Skeletal muscle satellite cell (primary cell): ENCODE results near the gene B4GALT5.

Experiments
- H3K27me3 ChIP-seq: 2 replicates; pipeline ENCODE4 v1.7.0; 2013; ENCODE audit warnings: low read length; ENCODE audit not compliant: control insufficient read depth, insufficient read depth
- H3K36me3 ChIP-seq: 2 replicates; pipeline ENCODE4 v1.7.0; 2013; ENCODE audit warnings: mild to moderate bottlenecking, control low read depth, low read length; ENCODE audit not compliant: insufficient read depth
- H3K4me1 ChIP-seq: 2 replicates; pipeline ENCODE4 v1.7.0; 2013; ENCODE audit warnings: low read length; ENCODE audit not compliant: control insufficient read depth, insufficient read depth
- H3K4me2 ChIP-seq: 2 replicates; pipeline ENCODE4 v1.7.0; 2013; ENCODE audit warnings: mild to moderate bottlenecking, low read length
- H3K4me3 ChIP-seq: 2 replicates; pipeline ENCODE4 v1.7.0; 2013; ENCODE audit warnings: low read length
- H3K9ac ChIP-seq: 2 replicates; pipeline ENCODE4 v1.7.0; 2013; ENCODE audit warnings: mild to moderate bottlenecking, low read depth, low read length, moderate library complexity
- H3K9me3 ChIP-seq: replicated peaks from 2 replicates; pipeline ENCODE4 v1.7.0; 2013; ENCODE audit warnings: mild to moderate bottlenecking, control low read depth, low read length

B4GALT5 gene

DNA sequence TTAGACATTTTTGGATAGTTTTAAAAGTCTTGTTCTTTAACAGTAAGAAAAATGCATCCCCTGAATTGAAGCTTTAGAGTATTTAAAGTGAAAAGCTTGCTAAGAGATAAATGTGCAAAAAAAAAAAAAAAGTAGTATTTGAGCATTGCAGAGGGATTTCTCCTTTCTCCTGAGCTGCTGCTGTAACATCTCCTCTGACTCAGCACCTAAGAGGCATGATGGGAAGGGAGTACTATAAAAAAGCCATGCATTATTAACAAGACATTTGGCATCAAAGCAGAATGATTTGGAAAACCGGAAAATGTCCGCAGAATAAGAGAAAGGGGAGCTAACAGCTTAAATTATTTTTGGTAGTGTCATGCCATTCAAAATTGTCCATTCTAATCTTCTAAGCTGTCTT, 27.9 kb downstream of the B4GALT5 start:
- H3K4me2 ChIP-seq = peak overlapping the region; percentile 26
- no peak overlapping the region for H3K4me3 ChIP-seq
- peaks cover 30% of the 10 kb centered on the region for H3K4me1 ChIP-seq

DNA sequence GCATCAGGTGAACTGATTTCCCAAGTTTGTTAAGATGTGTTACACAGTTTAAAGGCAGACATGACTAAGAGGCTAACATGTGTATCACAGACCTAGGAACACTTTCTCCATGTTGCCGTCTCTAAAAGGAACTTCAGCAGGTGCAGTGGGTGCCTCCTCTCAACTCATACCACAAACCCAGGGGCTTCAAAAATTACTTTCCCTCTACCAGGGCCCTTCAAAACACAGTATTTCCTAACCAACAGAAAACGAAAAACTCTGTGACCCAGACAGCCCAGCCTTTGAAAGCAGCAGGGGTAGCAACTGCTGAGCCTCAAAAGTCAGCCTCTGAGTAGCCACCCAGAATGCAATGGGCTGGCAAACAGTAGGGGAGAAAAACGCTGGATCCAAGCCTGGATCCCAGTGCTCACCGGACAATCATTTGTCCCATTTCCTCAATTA, 28.5 kb downstream of the B4GALT5 start:
- Histone ChIP-seq H3K36me3 (no peaks in the 10 kb centered on the region), H3K4me2 (peak overlapping the region; percentile 23), H3K4me1 (peaks cover 30% of the 10 kb centered on the region), H3K9me3 (no peaks in the 10 kb centered on the region), H3K27me3 (no peaks in the 10 kb centered on the region), H3K4me3 (no peak overlapping the region), H3K9ac (peak overlapping the region; percentile 33)

More for the DNA sequence above, 27.9 kb downstream of the B4GALT5 start:
- Histone ChIP-seq H3K27me3 (no peaks in the 10 kb centered on the region), H3K9ac (peak overlapping the region; percentile 33), H3K36me3 (no peaks in the 10 kb centered on the region), H3K9me3 (no peaks in the 10 kb centered on the region)

DNA sequence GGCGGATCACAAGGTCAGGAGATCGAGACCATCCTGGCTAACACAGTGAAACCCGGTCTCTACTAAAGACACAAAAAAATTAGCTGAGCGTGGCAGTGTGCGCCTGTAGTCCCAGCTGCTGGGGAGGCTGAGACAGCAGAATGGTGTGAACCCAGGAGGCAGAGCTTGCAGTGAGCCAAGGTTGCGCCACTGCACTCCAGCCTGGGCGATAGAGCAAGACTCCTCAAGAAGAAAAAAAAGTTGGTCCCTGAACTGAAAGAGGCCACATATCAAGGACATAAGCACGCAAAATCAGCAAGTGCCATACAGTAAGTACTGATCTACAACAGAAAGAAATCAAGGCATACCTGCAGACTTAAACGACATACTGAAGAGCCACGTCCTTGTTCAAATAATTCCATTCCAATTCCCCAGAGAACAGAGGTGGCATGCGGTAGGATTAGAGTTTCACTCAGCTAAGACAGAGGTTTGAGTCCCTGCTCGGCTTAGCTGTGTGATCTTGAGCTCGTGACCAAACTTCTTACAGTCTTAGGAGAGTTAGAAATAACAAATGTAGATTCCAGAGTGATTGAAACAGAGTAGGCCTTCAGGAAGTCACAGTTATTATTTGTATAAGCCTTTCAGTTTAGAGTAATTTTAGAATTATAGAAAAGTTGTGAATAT, 29.2 kb downstream of the B4GALT5 start:
- Histone ChIP-seq H3K4me2 (no peak overlapping the region), H3K4me1 (peaks cover 32% of the 10 kb centered on the region), H3K9me3 (no peaks in the 10 kb centered on the region), H3K4me3 (no peak overlapping the region), H3K27me3 (no peaks in the 10 kb centered on the region), H3K9ac (no peak overlapping the region), H3K36me3 (no peaks in the 10 kb centered on the region)

DNA sequence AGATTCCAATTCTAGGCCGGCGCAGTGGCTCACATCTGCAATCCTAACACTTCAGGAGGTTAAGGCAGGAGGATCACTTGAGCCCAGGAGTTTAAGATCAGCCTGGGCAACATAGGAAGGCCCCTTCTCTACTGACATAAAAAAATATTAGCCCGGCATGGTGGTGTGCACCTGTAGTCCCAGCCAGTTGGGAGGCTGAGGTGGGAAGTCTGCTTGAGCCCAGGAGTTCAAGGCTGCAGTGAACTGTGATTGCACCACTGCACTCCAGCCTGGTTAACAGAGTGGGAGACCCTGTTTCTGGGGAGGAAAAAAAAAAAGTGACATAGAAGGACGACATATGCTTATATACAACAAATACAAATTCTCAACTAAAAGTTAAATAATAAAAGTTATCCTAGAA, 30.9 kb downstream of the B4GALT5 start:
- no peak overlapping the region for H3K9ac ChIP-seq
- no peaks in the 10 kb centered on the region for H3K27me3 ChIP-seq
- peaks cover 44% of the 10 kb centered on the region for H3K4me1 ChIP-seq
- no peaks in the 10 kb centered on the region for H3K9me3 ChIP-seq
- H3K4me3 ChIP-seq = no peak overlapping the region
- H3K4me2 ChIP-seq = no peak overlapping the region
- H3K36me3 ChIP-seq = no peaks in the 10 kb centered on the region

DNA sequence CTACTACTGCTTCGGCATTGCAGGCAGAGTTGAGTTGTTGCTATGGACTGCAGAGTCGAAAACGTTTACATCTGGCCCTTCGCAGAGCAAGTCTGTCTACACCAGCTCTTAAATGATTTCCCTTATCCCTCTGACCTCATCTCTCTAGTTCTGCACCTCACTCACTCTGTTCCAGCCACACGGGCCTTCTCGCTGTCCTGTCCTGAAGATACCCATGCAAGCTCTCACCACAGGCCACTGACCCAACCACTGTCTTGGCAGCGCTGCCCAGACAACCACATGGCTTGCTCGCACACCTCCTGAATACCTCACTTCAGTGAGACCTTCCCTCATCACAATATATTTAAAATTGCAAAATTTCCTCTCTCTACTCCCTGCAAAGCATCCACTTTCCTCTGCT, 31.4 kb downstream of the B4GALT5 start:
- Histone ChIP-seq H3K9me3 (no peaks in the 10 kb centered on the region), H3K36me3 (no peaks in the 10 kb centered on the region), H3K4me1 (peaks cover 48% of the 10 kb centered on the region), H3K4me3 (no peak overlapping the region), H3K4me2 (no peak overlapping the region), H3K9ac (no peak overlapping the region), H3K27me3 (no peaks in the 10 kb centered on the region)

DNA sequence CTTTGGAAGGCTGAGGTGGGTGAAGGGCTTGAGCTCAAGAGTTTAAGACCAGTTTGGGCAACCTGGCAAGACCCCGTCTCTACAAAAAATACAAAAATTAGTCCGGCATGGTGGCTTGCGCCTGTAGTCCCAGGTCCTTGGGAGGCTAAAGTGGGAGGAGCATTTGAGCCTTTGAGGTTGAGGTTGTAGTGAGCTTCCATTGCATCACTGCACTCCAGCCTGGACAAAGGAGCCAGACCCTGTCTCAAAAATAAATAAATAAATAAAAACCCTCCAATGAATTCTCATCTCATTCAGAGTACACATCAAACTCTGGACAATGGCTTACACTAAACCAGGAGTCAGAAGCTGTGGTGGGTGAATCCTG, 31.8 kb downstream of the B4GALT5 start:
- Histone ChIP-seq H3K27me3 (no peaks in the 10 kb centered on the region), H3K4me1 (peaks cover 52% of the 10 kb centered on the region), H3K9me3 (no peaks in the 10 kb centered on the region), H3K9ac (no peak overlapping the region), H3K36me3 (no peaks in the 10 kb centered on the region), H3K4me3 (no peak overlapping the region), H3K4me2 (no peak overlapping the region)

DNA sequence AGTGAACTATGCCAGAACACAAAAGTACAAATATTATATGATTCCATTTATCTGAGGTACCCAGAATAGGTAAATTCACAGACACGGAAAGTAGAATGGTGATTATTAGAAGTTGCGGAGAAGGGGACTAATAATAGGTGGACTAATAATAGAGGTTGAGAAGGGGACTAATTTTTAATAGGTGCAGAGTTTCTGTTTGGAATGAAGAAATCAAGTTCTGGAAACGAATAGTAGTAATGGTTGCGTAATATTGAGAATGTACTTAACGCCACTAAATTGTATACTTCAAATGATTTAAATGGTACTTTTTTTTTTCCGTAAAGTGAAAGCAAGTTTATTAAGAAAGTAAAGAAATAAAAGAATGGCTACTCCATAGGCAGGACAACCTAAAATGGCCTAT, 33.2 kb downstream of the B4GALT5 start:
- Histone ChIP-seq H3K27me3 (no peaks in the 10 kb centered on the region), H3K9ac (no peak overlapping the region), H3K9me3 (no peaks in the 10 kb centered on the region), H3K4me2 (no peak overlapping the region), H3K36me3 (no peaks in the 10 kb centered on the region), H3K4me3 (no peak overlapping the region), H3K4me1 (peaks cover 57% of the 10 kb centered on the region)

DNA sequence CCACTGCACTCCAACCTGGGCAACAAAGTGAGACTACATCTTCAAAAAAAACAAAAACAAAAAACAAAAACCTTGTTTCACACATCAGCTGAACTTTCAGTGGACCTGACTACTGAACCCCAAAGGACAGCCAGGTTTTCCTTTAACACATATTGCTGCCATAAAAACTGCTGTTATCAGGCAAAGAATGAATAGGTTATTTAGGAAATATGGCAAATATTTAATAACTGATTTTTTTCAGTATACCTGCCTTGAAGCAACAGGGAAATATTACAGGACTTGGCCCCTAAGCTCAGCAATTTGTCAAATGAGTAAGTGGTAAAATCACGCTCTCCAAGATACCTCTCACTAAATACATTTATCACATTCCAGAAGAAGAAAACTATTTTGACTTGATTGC, 34.0 kb downstream of the B4GALT5 start:
- no peak overlapping the region for H3K4me3 ChIP-seq
- H3K4me1 ChIP-seq = peaks cover 57% of the 10 kb centered on the region
- H3K4me2 ChIP-seq = no peak overlapping the region
- no peaks in the 10 kb centered on the region for H3K27me3 ChIP-seq
- H3K36me3 ChIP-seq = no peaks in the 10 kb centered on the region
- no peak overlapping the region for H3K9ac ChIP-seq
- no peaks in the 10 kb centered on the region for H3K9me3 ChIP-seq

DNA sequence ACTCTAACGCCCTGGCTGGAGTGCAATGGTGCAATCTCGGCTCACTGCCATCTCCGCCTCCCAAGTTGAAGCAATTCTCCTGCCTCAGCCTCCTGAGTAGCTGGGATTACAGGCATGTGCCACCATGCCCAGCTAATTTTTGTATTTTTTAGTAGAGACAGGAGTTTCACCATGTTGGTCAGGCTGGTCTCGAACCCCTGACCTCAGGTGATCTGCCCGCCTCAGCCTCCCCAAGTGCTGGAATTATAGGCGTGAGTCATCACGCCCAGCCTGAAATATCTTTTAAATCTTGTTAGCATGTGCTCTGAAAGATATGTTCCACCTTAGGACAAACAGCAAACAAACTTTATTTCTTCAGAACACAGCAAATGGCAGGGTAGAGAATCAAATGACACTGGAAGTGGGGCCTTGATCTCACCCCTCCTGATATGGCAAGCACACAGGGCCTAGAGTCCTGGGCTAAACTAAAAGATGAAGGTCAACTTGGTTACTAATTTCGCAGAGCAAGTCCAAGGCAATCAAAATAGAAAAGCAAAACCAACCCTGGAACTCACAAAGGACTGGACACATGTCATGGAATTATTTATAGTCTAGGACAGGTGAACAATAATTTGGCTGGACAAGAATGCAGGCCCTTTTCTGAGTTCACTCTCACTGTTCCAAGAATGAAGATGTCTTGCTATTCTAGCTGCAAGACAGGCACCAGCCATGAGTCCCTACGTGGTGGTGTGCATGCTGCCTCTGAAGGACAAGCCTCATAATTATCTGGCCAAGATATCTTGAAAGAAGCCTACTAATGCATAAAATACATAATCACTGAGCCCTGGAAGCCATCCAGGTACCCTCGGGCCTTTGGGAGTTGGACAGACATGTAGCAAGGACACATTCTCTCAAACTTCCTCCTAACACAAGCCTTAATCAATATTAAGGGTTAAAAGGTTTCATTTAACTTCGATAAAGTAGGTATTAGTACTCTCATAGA, 35.6 kb downstream of the B4GALT5 start:
- Histone ChIP-seq H3K4me2 (peak overlapping the region; percentile 37), H3K27me3 (no peaks in the 10 kb centered on the region), H3K4me3 (no peak overlapping the region), H3K9ac (no peak overlapping the region), H3K9me3 (no peaks in the 10 kb centered on the region), H3K36me3 (no peaks in the 10 kb centered on the region), H3K4me1 (peaks cover 58% of the 10 kb centered on the region)

DNA sequence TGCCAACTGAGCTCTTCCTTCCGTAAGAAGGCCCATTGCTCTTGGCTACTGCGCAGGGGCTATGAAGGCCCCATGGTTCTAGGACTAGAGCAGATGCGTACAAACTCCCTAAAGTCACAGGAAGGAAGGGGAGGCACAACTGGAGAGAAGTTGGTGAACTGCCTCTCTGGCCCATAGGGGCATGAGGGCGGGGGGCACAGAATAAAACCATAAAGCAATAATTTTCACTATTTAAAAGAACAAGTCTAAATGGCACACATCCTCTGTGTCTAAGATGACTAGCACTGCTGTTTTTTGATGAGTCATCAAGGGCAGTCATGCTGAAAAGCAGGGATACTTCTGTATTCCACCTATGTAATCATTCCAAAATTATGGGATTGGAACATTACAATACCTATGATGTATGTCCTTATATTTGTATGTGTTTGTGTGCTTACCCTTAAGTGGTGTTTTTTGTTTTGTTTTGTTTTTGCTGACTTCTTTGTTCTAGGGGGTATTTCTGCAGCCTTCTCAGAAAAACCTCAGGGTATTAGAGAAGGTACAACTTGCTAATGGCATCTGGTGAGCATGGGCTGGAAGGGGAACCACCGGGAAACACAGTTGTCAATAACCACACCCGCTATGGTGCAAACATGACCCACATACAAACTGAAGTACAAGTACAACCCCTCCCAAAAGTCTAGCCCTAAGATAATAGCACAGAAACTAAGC, 36.9 kb downstream of the B4GALT5 start:
- H3K4me1 ChIP-seq = peaks cover 58% of the 10 kb centered on the region
- no peaks in the 10 kb centered on the region for H3K36me3 ChIP-seq
- H3K4me2 ChIP-seq = peak overlapping the region; percentile 51
- H3K9ac ChIP-seq = no peak overlapping the region
- H3K4me3 ChIP-seq = peak overlapping the region; percentile 11
- no peaks in the 10 kb centered on the region for H3K9me3 ChIP-seq
- H3K27me3 ChIP-seq = no peaks in the 10 kb centered on the region

DNA sequence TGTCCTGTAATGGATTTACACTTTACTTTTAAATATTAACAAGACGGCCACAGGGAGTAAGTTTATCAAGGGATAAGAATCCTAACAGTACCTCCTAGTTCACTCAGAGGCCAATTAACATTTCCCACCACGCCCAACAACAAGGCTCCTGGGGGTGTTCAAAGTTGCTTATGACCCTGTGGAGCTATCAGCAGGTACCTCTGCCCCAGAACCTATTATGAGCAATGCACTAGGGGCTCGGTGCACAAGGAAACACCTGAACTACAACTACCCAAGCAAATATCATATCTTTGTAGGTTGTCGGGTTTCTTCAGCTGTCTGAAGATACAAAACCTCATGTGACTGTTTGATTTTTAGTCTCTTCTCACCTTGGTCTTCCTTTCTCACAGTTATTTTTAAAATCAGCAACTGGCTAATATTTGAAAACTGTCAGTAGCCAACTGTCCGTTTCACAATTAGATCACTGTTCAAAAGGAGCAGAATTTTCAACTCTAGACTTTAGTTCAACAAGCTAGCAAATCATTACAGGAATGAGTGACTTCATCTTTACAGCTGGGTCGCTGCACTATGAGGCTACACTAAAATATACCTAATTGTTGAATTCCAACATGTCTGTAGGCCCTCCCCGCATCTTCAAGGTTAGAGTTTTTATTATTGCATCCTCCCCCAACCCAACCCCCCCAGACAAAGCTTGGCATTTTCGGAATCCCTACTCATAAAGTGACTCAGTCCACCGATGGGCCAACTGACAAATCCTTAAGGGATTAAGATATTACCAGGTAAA, 38.1 kb downstream of the B4GALT5 start:
- H3K36me3 ChIP-seq = no peaks in the 10 kb centered on the region
- peaks cover 58% of the 10 kb centered on the region for H3K4me1 ChIP-seq
- H3K27me3 ChIP-seq = no peaks in the 10 kb centered on the region
- H3K9ac ChIP-seq = no peak overlapping the region
- H3K4me3 ChIP-seq = no peak overlapping the region
- H3K9me3 ChIP-seq = no peaks in the 10 kb centered on the region
- H3K4me2 ChIP-seq = peak overlapping the region; percentile 51
